Astrocyte (in vitro differentiated cells and primary cell): ENCODE measurements around the gene ERN1. TPM values are rescaled to one million over a fixed set of nuclear protein-coding genes. Genes with fewer than 3 reads are reported as not detected.

ENCODE experiments used
- DNase-seq: peaks from one replicate; pipeline ENCODE4 v3.0.0-alpha.2; 2010; ENCODE audit warnings: low read depth
- FAIRE-seq: peaks from 2 replicates; lab custom pipeline; 2011; peaks lifted over from hg19 to GRCh38; lab: Jason Lieb, UNC
- H2AFZ ChIP-seq: 2 replicates; pipeline ENCODE4 v1.6.0; 2012; ENCODE audit warnings: low read depth, low read length, inconsistent platforms
- H3K27ac ChIP-seq: 2 replicates; pipeline ENCODE4 v1.5.1; 2011; ENCODE audit warnings: low read depth, low read length, inconsistent platforms
- H3K27me3 ChIP-seq: 2 replicates; pipeline ENCODE4 v1.6.0; 2011; ENCODE audit warnings: low read length, inconsistent platforms; ENCODE audit not compliant: insufficient read depth
- H3K36me3 ChIP-seq: 2 replicates; pipeline ENCODE4 v1.5.1; 2011; ENCODE audit warnings: low read length, inconsistent platforms; ENCODE audit not compliant: insufficient read depth
- H3K4me1 ChIP-seq: 2 replicates; pipeline ENCODE4 v1.5.1; 2011; ENCODE audit warnings: low read length, inconsistent platforms; ENCODE audit not compliant: insufficient read depth
- H3K4me2 ChIP-seq: 2 replicates; pipeline ENCODE4 v1.6.0; 2012; ENCODE audit warnings: low read length, inconsistent platforms
- H3K4me3 ChIP-seq: 2 replicates; pipeline ENCODE4 v1.5.1; 2011; ENCODE audit warnings: low read depth, mild to moderate bottlenecking, low read length, inconsistent platforms; ENCODE audit not compliant: insufficient read depth
- H3K79me2 ChIP-seq: 2 replicates; pipeline ENCODE4 v1.6.0; 2012; ENCODE audit warnings: mild to moderate bottlenecking, low read length, inconsistent platforms; ENCODE audit not compliant: insufficient read depth
- H3K9ac ChIP-seq: 2 replicates; pipeline ENCODE4 v1.6.0; 2012; ENCODE audit warnings: mild to moderate bottlenecking, low read length, inconsistent platforms
- H3K9me3 ChIP-seq: 2 replicates; pipeline ENCODE4 v1.5.1; 2012; ENCODE audit warnings: low read depth, mild to moderate bottlenecking, low read length, inconsistent platforms; ENCODE audit not compliant: insufficient read depth
- H4K20me1 ChIP-seq: 2 replicates; pipeline ENCODE4 v1.6.0; 2012; ENCODE audit warnings: low read length, inconsistent platforms; ENCODE audit not compliant: insufficient read depth
- H3K27ac Mint-ChIP-seq: one replicate; pipeline ENCODE4 v1.8.0; 2021; ENCODE audit warnings: mild to moderate bottlenecking, mixed read lengths; ENCODE audit not compliant: unreplicated experiment
- H3K27me3 Mint-ChIP-seq: one replicate; pipeline ENCODE4 v1.8.0; 2021; ENCODE audit warnings: low read depth, mixed read lengths; ENCODE audit not compliant: unreplicated experiment
- H3K36me3 Mint-ChIP-seq: one replicate; pipeline ENCODE4 v1.8.0; 2021; ENCODE audit warnings: low read depth, mixed read lengths; ENCODE audit not compliant: unreplicated experiment
- H3K4me1 Mint-ChIP-seq: one replicate; pipeline ENCODE4 v1.8.0; 2021; ENCODE audit warnings: low read depth, mixed read lengths; ENCODE audit not compliant: unreplicated experiment
- H3K4me3 Mint-ChIP-seq: one replicate; pipeline ENCODE4 v1.8.0; 2021; ENCODE audit warnings: mild to moderate bottlenecking, moderate library complexity, mixed read lengths; ENCODE audit not compliant: unreplicated experiment
- H3K9me3 Mint-ChIP-seq: one replicate; pipeline ENCODE4 v1.8.0; 2021; ENCODE audit warnings: mild to moderate bottlenecking, mixed read lengths; ENCODE audit not compliant: unreplicated experiment
- EZH2 ChIP-seq: IDR thresholded peaks from 2 replicates; pipeline ENCODE4 v1.6.1; 2012; ENCODE audit warnings: mild to moderate bottlenecking, low read length, inconsistent platforms; ENCODE audit not compliant: insufficient read depth
- total RNA-seq: library from RNA; stranded (reverse); gene quantifications from 2 replicates; pipeline ENCODE4 v1.2.1, GENCODE V29; 2021
- TF ChIP-seq, protein P1 (sequence below): IDR thresholded peaks from 2 replicates; pipeline ENCODE4 v1.5.1; 2011; ENCODE audit warnings: low read depth, mild to moderate bottlenecking, inconsistent platforms, low read length, moderate library complexity; ENCODE audit not compliant: insufficient read depth

Gene ERN1
- total RNA-seq, 1 donor from 2014 or later = 11.7 TPM

DNA sequence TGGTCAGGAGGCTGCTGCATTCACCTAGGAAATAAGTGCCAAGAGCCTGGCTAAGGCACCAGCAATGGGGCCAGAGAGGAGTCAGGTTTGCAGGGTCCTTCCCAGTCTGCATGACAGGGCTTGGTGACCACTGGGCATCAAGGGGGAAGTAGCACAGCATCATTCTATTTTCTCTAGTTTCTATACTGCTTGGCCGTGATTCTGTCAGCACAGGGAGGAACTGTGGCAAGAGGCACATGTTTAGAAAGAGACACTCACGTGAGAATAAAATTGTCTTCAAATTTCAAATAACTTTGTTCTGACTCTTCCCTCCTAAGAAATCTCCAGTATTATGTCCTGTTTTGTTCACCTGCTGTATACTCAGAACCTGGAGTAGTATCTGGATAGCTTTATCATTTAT lies 37.8 kb downstream of the ERN1 start:
- Mint-ChIP-seq H3K4me1 (peaks cover 4% of the 10 kb centered on the region), H3K27me3 (no peaks in the 10 kb centered on the region), H3K36me3 (peaks cover 22% of the 10 kb centered on the region), H3K9me3 (peaks cover 1% of the 10 kb centered on the region), H3K27ac (no peak overlapping the region), H3K4me3 (no peak overlapping the region)
- Histone ChIP-seq H3K4me2 (no peak overlapping the region), H3K27me3 (no peaks in the 10 kb centered on the region), H3K9ac (no peak overlapping the region), H3K36me3 (peaks cover 3% of the 10 kb centered on the region), H3K4me1 (no peaks in the 10 kb centered on the region), H3K79me2 (no peaks in the 10 kb centered on the region), H3K4me3 (no peak overlapping the region), H2AFZ (no peak overlapping the region), H3K27ac (no peak overlapping the region), H3K9me3 (no peaks in the 10 kb centered on the region), H4K20me1 (peaks cover 12% of the 10 kb centered on the region)
- no peak for TF ChIP-seq EZH2
- TF ChIP-seq, protein P1, sequence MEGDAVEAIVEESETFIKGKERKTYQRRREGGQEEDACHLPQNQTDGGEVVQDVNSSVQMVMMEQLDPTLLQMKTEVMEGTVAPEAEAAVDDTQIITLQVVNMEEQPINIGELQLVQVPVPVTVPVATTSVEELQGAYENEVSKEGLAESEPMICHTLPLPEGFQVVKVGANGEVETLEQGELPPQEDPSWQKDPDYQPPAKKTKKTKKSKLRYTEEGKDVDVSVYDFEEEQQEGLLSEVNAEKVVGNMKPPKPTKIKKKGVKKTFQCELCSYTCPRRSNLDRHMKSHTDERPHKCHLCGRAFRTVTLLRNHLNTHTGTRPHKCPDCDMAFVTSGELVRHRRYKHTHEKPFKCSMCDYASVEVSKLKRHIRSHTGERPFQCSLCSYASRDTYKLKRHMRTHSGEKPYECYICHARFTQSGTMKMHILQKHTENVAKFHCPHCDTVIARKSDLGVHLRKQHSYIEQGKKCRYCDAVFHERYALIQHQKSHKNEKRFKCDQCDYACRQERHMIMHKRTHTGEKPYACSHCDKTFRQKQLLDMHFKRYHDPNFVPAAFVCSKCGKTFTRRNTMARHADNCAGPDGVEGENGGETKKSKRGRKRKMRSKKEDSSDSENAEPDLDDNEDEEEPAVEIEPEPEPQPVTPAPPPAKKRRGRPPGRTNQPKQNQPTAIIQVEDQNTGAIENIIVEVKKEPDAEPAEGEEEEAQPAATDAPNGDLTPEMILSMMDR = no peak
- no peak for DNase-seq
- no peak for FAIRE-seq

GRCh38 chr17:64091571-64091970 lies 38.4 kb downstream of the ERN1 start:
- no peak for DNase-seq
- no peak overlapping the region for H3K4me3 Mint-ChIP-seq
- H3K4me1 Mint-ChIP-seq = peaks cover 4% of the 10 kb centered on the region
- no peak overlapping the region for H3K4me3 ChIP-seq
- no peaks in the 10 kb centered on the region for H3K79me2 ChIP-seq
- no peaks in the 10 kb centered on the region for H3K4me1 ChIP-seq
- FAIRE-seq = no peak
- no peak overlapping the region for H3K4me2 ChIP-seq
- H3K27me3 Mint-ChIP-seq = no peaks in the 10 kb centered on the region
- H3K27me3 ChIP-seq = no peaks in the 10 kb centered on the region
- H3K9me3 Mint-ChIP-seq = peaks cover 1% of the 10 kb centered on the region
- peaks cover 19% of the 10 kb centered on the region for H3K36me3 Mint-ChIP-seq
- no peak overlapping the region for H3K27ac Mint-ChIP-seq
- H3K36me3 ChIP-seq = peaks cover 3% of the 10 kb centered on the region
- H3K9me3 ChIP-seq = no peaks in the 10 kb centered on the region
- no peak overlapping the region for H2AFZ ChIP-seq
- no peak for TF ChIP-seq EZH2
- TF ChIP-seq, protein P1 = no peak
- peaks cover 12% of the 10 kb centered on the region for H4K20me1 ChIP-seq
- H3K9ac ChIP-seq = no peak overlapping the region
- H3K27ac ChIP-seq = no peak overlapping the region

DNA sequence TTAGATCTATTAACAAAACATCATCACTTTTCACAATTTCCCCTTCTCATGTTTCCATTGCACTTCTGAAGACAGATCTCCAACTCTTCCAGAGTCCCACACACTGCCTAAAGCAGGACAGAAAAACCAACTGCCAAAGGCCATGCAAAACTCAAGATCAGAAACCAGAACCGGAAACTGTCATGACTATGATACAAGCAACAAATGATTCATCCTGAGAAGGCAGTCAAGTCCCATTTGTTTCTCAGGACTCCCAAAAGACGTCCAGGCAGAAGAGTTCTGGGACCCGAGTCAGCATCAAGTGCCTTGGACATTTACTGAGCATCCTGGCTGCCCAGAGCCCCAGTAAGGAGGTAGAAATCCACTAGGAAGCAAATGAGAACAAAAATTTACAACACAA lies 38.8 kb downstream of the ERN1 start:
- H3K27ac Mint-ChIP-seq = no peak overlapping the region
- H3K36me3 ChIP-seq = peaks cover 3% of the 10 kb centered on the region

More for the DNA sequence above, 38.8 kb downstream of the ERN1 start:
- no peak for FAIRE-seq
- H4K20me1 ChIP-seq = peaks cover 12% of the 10 kb centered on the region
- H3K9me3 ChIP-seq = no peaks in the 10 kb centered on the region
- H3K4me3 ChIP-seq = no peak overlapping the region
- TF ChIP-seq EZH2 = no peak
- no peaks in the 10 kb centered on the region for H3K4me1 ChIP-seq
- H3K27me3 Mint-ChIP-seq = no peaks in the 10 kb centered on the region
- no peak overlapping the region for H2AFZ ChIP-seq
- no peak for DNase-seq
- H3K9ac ChIP-seq = no peak overlapping the region
- H3K4me3 Mint-ChIP-seq = no peak overlapping the region
- H3K4me1 Mint-ChIP-seq = peaks cover 4% of the 10 kb centered on the region
- H3K36me3 Mint-ChIP-seq = peaks cover 17% of the 10 kb centered on the region
- H3K27ac ChIP-seq = no peak overlapping the region
- H3K79me2 ChIP-seq = no peaks in the 10 kb centered on the region
- H3K27me3 ChIP-seq = no peaks in the 10 kb centered on the region
- peaks cover 1% of the 10 kb centered on the region for H3K9me3 Mint-ChIP-seq
- H3K4me2 ChIP-seq = no peak overlapping the region
